ENCODE measurements around the gene THSD7A. TPM values are rescaled to one million over a fixed set of nuclear protein-coding genes. Genes with fewer than 3 reads are reported as not detected.

Gene THSD7A
- total and polyA plus RNA-seq, 10 of the 15 experiments (the other 5 are each of a cell fraction or from before 2014, with no cell fraction given), result 0.03 to 0.09 (median 0.03) TPM; not detected in 7

- ChIA-PET SMC1A (ENCODE audit: uncharacterized antibody, unreplicated experiment) (no interaction called here), CTCF (no interaction called here), POLR2A (no interaction called here), RAD21 (ENCODE audit: unreplicated experiment) (no interaction called here)
- H3K9me3 ChIP-seq (replicated peaks; ENCODE audit: control insufficient read depth, insufficient read depth, low read length), result no peaks in the 10 kb centered on the region
- no peaks in the 10 kb centered on the region for H3K36me3 ChIP-seq (ENCODE audit: control insufficient read depth in 2 of 2, insufficient read depth in 2 of 2, low read length in 1 of 2)
- no peak overlapping the region for H2AFZ ChIP-seq (ENCODE audit: control insufficient read depth, low read depth, low read length)
- ATAC-seq (no peak), DNase-seq (ENCODE audit: low read depth, low spot score) (no peak), FAIRE-seq (no peak)
- no peak overlapping the region for H3K27ac ChIP-seq (ENCODE audit: control insufficient read depth, insufficient read depth)
- no peaks in the 10 kb centered on the region for H3K4me1 ChIP-seq (ENCODE audit: control insufficient read depth, insufficient read depth, low read length)
- no peak overlapping the region for H3K9ac ChIP-seq (ENCODE audit: control insufficient read depth, insufficient read depth, low read length)
- H3K27me3 ChIP-seq (replicated peaks in 1 of 2; ENCODE audit: control insufficient read depth in 2 of 2, insufficient read depth in 2 of 2, low read length in 1 of 2), result no peaks in the 10 kb centered on the region
- no peak overlapping the region for H3K4me3 ChIP-seq
- no peak overlapping the region for H3K4me2 ChIP-seq (ENCODE audit: control insufficient read depth, insufficient read depth)
- H4K20me1 ChIP-seq (ENCODE audit: control insufficient read depth, insufficient read depth), result no peaks in the 10 kb centered on the region
- in situ Hi-C loops (cut with MboI) (no loop called here), intact Hi-C loops (cut with micrococcal nuclease; ENCODE audit: unreplicated experiment) (no loop called here)
- WGBS (ENCODE audit: insufficient coverage, insufficient replicate concordance, low lambda C conversion rate, missing lambda C conversion rate), result 58% methylated on average over 4 of the region's 4 CpGs
- H3K79me2 ChIP-seq (ENCODE audit: control insufficient read depth, insufficient read depth, low read length), result no peaks in the 10 kb centered on the region
- BruUV-seq (replicated peaks), result no TSS peak
- no peak for TF ChIP-seq POU2F2 (IDR thresholded peaks at IDR 0.05; ENCODE audit: borderline replicate concordance, low read depth, low read length)
- no peak for TF ChIP-seq RAD21 (IDR thresholded peaks at IDR 0.05; ENCODE audit: insufficient read depth, low read depth, low read length)
- TF ChIP-seq RBBP5 (conservative IDR thresholded peaks at IDR 0.05), result no peak
- TF ChIP-seq REST (IDR thresholded peaks at IDR 0.05; ENCODE audit: low read depth, low read length), result no peak
- TF ChIP-seq, protein P1, sequence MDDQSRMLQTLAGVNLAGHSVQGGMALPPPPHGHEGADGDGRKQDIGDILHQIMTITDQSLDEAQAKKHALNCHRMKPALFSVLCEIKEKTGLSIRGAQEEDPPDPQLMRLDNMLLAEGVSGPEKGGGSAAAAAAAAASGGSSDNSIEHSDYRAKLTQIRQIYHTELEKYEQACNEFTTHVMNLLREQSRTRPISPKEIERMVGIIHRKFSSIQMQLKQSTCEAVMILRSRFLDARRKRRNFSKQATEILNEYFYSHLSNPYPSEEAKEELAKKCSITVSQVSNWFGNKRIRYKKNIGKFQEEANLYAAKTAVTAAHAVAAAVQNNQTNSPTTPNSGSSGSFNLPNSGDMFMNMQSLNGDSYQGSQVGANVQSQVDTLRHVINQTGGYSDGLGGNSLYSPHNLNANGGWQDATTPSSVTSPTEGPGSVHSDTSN (IDR thresholded peaks at IDR 0.05; ENCODE audit: insufficient replicate concordance, low read depth, low read length), result no peak
- no peak for TF ChIP-seq ZBTB40 (IDR thresholded peaks at IDR 0.05; ENCODE audit: borderline replicate concordance)
- no peak for TF ChIP-seq TCF7 (IDR thresholded peaks at IDR 0.05; ENCODE audit: borderline replicate concordance)
- no peak for TF ChIP-seq E2F8 (IDR thresholded peaks at IDR 0.05; ENCODE audit: low read depth, partially characterized antibody)
- TF ChIP-seq EED (IDR thresholded peaks at IDR 0.05; ENCODE audit: low read depth), result no peak
- TF ChIP-seq KLF5 (IDR thresholded peaks at IDR 0.05; ENCODE audit: partially characterized antibody), result no peak
- TF ChIP-seq BACH1 (IDR thresholded peaks at IDR 0.05; ENCODE audit: borderline replicate concordance), result no peak
- no peak for TF ChIP-seq SMAD5 (IDR thresholded peaks at IDR 0.05; ENCODE audit: low read depth)
These were observed 99.8 kb downstream of the THSD7A start for GRCh38 chr7:11732207-11732606.
